HFF-Myc (cell line): ENCODE results near the gene NT5DC4.

ENCODE experiments used
- DNase-seq: peaks from one replicate; pipeline ENCODE4 v3.0.0-alpha.2; 2011; ENCODE audit warnings: low read depth; ENCODE audit errors: extremely low read depth
- H3K4me3 ChIP-seq: replicated peaks from 2 replicates; pipeline ENCODE4 v1.5.1; 2011; ENCODE audit warnings: low read depth, mild to moderate bottlenecking, control low read depth, low read length
- CTCF ChIP-seq: IDR thresholded peaks from 2 replicates; pipeline ENCODE4 v1.5.1; 2012; ENCODE audit warnings: mild to moderate bottlenecking, low read depth, low read length, control low read depth; ENCODE audit errors: missing control alignments

NT5DC4 gene

DNA sequence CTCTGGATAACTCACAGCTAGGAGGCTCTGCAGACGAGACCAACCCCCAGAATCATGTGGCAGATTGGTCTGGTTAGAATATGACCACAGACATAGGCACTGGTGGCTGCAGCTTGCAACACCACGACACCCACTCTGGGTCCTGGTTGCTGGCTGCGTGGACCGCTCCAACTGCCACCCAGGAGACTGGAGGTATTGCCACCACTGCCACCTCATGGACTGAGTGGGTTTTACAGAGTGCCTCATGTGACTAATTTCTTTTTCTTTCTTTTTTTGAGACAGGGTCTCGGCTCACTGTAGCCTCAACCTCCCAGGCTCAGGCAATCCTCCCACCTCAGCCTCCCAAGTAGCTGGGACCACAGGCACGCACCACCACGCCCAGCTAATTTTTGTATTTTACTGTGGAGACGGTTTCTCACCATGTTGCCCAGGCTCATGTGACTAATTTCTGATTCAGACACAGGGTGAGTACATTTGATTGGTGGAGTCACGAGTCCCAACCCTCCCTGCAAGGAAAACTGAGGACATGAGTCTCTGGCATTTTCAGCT, 29.9 kb upstream of the NT5DC4 start:
- DNase-seq = no peak
- TF ChIP-seq CTCF = peak; percentile 42
- H3K4me3 ChIP-seq = no peak overlapping the region

DNA sequence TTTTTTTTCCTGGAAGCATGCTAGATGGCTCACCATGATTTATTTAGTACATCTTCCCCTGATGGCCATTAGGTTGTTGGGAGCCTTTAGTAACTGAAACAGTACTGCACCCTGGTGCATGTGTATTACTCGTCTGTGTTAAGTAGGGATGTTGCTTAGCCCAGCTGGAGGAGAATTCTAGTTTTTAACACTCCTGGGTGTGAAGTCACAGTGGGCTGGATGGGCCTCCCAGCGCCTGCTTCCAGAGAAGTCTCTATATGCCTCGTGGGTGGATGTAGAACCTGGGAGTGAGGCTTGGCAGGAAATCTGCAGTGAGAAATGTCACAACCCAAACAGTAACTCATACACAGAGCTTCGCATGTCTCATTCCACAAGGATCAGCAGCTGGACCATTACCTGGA, 28.9 kb upstream of the NT5DC4 start:
- TF ChIP-seq CTCF = no peak
- H3K4me3 ChIP-seq = no peak overlapping the region
- DNase-seq = no peak

GRCh38 chr2:112692495-112692911, 28.3 kb upstream of the NT5DC4 start:
- no peak overlapping the region for H3K4me3 ChIP-seq
- TF ChIP-seq CTCF = no peak
- DNase-seq = peak; percentile 96

GRCh38 chr2:112692918-112693317, 27.9 kb upstream of the NT5DC4 start:
- no peak overlapping the region for H3K4me3 ChIP-seq
- DNase-seq = no peak
- TF ChIP-seq CTCF = no peak

- DNase-seq = no peak
- no peak overlapping the region for H3K4me3 ChIP-seq
- TF ChIP-seq CTCF = no peak
Measured at GRCh38 chr2:112693596-112693995, 27.2 kb upstream of the NT5DC4 start.

- no peak for DNase-seq
- TF ChIP-seq CTCF = no peak
- no peak overlapping the region for H3K4me3 ChIP-seq
Measured at GRCh38 chr2:112694182-112694581, 26.6 kb upstream of the NT5DC4 start.

GRCh38 chr2:112698834-112699515, 21.8 kb upstream of the NT5DC4 start:
- no peak overlapping the region for H3K4me3 ChIP-seq
- no peak for TF ChIP-seq CTCF
- DNase-seq = no peak
